ENCODE measurements around the gene UPK1A. TPM values are rescaled to one million over a fixed set of nuclear protein-coding genes. Genes with fewer than 3 reads are reported as not detected.

The UPK1A gene
- total RNA-seq, 2 donors from 2014 or later = not detected

- Histone ChIP-seq H3K27ac (peak within 1 kb of the TSS; percentile 66 to 94 (median 82)), H3K4me1 (peaks cover 23% of the 10 kb centered on the region), H3K4me3 (peak within 1 kb of the TSS; percentile 75 to 97), H3K36me3 (replicated peaks in 1 of 2; ENCODE audit: insufficient read depth in 1 of 2, low read depth in 2 of 2) (peaks cover 0 to 17% of the 10 kb centered on the region in 2 donors), H3K27me3 (no peaks in the 10 kb centered on the region), H3K9me3 (no peaks in the 10 kb centered on the region)
- peak; percentile 100 for ATAC-seq
- TF ChIP-seq CTCF (IDR thresholded peaks at IDR 0.05) (peak in 1 of 7 experiments; percentile 37), POLR2A (IDR thresholded peaks at IDR 0.05) (peak; percentile 61 to 90 (median 87))
- peak; percentile 95 to 99 (median 96) for DNase-seq
- intact Hi-C loops (cut with DNase I) = no loop called here
- WGBS, 2 donors = 0% methylated on average over 5 to 56 of the region's 56 CpGs
Measured at GRCh38 chr19:35628565-35629331, 37.6 kb upstream of the UPK1A start, which contains the start of gene RBM42. Gene RBM42 (plus strand): TSS chr19:35629036. CDS start chr19:35629154, 118 bp downstream.

DNA sequence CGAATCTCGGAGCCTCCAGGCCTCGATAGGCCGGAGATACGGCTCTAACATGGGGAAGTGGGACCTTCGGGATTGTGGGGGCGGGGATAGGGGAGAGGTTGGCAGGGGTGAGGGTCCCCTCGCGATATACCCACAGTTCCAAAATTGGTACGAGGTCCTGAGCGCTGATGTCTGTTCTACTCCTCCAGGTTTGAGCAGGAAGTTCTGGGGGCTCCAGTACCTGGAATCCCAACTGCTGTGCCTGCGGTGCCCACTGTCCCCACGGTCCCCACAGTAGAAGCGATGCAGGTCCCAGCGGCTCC is 37.0 kb upstream of the UPK1A start:
- Histone ChIP-seq H3K9me3 (no peaks in the 10 kb centered on the region), H3K36me3 (replicated peaks in 1 of 2; ENCODE audit: insufficient read depth in 1 of 2, low read depth in 2 of 2) (peaks cover 0 to 21% of the 10 kb centered on the region in 2 donors), H3K27ac (peak overlapping the region in 3 of 4 donors; percentile 76 to 94 (median 87)), H3K27me3 (no peaks in the 10 kb centered on the region), H3K4me3 (peak overlapping the region; percentile 75 to 97), H3K4me1 (peaks cover 23% of the 10 kb centered on the region)
- TF ChIP-seq CTCF (IDR thresholded peaks at IDR 0.05) = no peak
- TF ChIP-seq POLR2A (IDR thresholded peaks at IDR 0.05) = no peak
- intact Hi-C loops (cut with DNase I) = no loop called here
- WGBS, 2 donors = 3 to 10% methylated on average over 6 to 15 of the region's 15 CpGs
- ATAC-seq = peak; percentile 1
- DNase-seq = no peak

GRCh38 chr19:35633727-35634440 is 32.4 kb upstream of the UPK1A start:
- no peaks in the 10 kb centered on the region for H3K27me3 ChIP-seq
- no peak for TF ChIP-seq CTCF (IDR thresholded peaks at IDR 0.05)
- TF ChIP-seq POLR2A (IDR thresholded peaks at IDR 0.05) = no peak
- H3K9me3 ChIP-seq = no peaks in the 10 kb centered on the region
- 87 to 92% methylated on average over 13 to 22 of the region's 29 CpGs for WGBS, 2 donors
- no peak for DNase-seq
- H3K27ac ChIP-seq = no peak overlapping the region
- intact Hi-C loops (cut with DNase I) = no loop called here
- H3K4me1 ChIP-seq = peaks cover 17% of the 10 kb centered on the region
- H3K36me3 ChIP-seq (replicated peaks in 1 of 2; ENCODE audit: insufficient read depth in 1 of 2, low read depth in 2 of 2) = peaks cover 0 to 45% of the 10 kb centered on the region in 2 donors
- no peak overlapping the region for H3K4me3 ChIP-seq
- no peak for ATAC-seq

- intact Hi-C loops (cut with DNase I) = no loop called here
- Histone ChIP-seq H3K4me3 (no peak overlapping the region), H3K36me3 (replicated peaks in 1 of 2; ENCODE audit: insufficient read depth in 1 of 2, low read depth in 2 of 2) (peaks cover 0 to 38% of the 10 kb centered on the region in 2 donors), H3K27me3 (no peaks in the 10 kb centered on the region), H3K27ac (no peak overlapping the region), H3K9me3 (no peaks in the 10 kb centered on the region), H3K4me1 (no peaks in the 10 kb centered on the region)
- ATAC-seq = no peak
- WGBS, 2 donors = 94 to 96% methylated on average over 3 of the region's 3 CpGs
- TF ChIP-seq CTCF (IDR thresholded peaks at IDR 0.05) = no peak
- no peak for TF ChIP-seq POLR2A (IDR thresholded peaks at IDR 0.05)
- no peak for DNase-seq
Measured at GRCh38 chr19:35636651-35637050, 29.7 kb upstream of the UPK1A start.

Data from body of pancreas (tissue), 4 donors.